GM15510 (cell line): Measurements from ENCODE around the gene KATNAL2.

Experiments used
- POLR2A ChIP-seq: IDR thresholded peaks from 3 replicates; pipeline ENCODE4 v1.6.1; 2011; ENCODE audit warnings: borderline replicate concordance; ENCODE audit not compliant: insufficient read length; ENCODE audit errors: extremely low read depth

The KATNAL2 gene

GRCh38 chr18:46915800-46916550 is 1.4 kb upstream of the KATNAL2 start:
- TF ChIP-seq POLR2A: no peak

DNA sequence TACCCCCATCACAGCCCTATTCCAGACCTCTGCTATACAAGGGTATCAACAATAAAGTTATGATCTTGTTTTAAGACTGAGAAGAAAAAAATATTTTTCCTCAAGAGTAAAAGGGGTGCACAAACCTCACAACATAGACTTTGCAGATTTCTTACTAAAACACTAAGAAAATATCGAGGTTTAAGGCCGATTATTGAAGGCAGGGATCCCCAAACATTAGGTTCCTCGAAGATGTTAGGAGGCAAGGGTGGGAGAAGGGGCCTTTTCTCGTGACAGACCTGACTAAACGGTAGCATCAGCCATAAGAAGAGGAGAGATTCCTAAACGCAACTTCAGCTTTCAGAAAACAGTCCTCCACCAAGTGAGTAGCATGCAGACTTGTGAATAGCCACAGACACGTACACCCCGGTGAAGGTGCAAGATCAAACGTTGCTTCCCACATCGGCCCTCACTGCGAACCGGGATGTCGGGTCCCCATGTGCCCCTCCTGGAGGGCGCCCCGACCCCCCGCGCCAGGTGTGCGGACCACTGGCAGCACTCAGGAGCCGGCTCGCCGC is 773 bp upstream of the KATNAL2 start:
- no peak for TF ChIP-seq POLR2A

DNA sequence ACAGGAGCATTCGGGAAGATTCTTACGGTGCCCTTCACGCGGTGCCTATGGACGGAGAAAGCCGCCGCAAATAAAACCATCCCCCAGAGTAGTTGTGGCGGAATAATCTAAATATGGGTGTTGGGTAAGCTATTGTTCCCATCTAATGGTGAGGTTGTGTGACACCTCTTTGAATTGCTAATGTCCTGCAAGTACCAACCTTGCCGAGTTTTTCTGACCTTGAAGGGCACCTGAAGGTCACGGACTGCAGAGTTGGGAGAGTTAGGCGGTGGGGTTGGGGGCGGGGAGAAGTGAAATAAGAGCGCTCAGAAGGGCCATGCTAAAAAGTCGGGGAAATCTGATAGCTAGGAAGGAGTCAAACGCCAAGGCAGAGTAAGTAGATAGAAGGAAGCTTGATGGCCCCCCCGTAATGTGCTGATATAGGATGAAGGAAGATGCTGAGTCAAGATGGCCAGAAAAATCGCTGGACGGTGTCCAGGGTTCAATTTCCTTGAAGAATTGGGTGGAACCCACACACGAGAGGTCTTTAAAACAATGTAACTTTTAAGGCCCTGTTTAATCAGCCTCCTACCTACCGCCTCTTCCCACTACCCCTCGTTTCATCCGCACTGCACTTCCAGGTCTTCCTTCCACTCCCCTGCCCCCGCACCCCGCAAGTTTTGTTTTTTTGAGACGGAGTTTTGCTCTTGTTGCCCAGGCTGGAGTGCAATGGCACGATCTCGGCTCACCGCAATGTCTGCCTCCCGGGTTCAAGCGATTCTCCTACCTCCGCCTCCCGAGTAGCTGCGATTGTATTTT is 600 bp downstream of the KATNAL2 start:
- no peak for TF ChIP-seq POLR2A

DNA sequence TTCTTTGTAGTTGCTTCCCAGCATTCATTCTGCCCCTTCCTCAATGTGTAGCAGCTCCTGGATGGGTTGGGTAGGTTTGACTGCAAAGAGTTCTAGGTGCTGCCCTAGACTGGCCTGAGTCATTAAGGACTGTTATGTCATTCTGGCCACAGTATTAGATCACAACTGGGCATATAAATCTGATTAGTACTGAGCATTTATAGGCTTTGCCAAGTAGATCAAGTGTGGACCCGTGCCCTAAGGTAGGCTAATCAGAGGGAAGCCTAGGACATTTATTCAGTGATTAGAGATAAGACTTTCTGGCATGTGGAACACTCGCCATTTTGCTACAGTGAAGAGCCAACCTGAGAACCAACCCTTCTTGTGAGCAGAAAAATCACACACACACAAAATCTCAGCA is 2.7 kb downstream of the KATNAL2 start:
- TF ChIP-seq POLR2A: no peak

DNA sequence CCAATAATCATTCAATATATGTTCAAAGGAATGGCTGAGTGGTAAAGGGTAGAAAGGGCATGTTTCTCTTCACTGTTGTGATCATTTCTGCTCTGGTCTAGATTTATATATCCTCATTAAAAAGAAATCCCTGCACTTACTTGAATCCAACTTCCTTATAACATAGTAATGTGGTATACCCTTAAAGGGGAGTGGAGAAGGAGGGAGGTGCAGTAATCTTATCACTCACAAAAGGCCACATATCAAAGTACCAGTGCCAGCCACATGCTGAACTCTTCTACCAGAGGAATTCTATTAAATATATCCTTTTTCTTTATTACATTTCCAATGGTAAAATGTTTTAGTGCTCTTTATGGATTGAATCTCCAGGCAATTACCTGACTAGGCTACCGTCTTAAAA is 3.3 kb downstream of the KATNAL2 start:
- no peak for TF ChIP-seq POLR2A

GRCh38 chr18:46939337-46939963 is 22.0 kb downstream of the KATNAL2 start:
- no peak for TF ChIP-seq POLR2A

DNA sequence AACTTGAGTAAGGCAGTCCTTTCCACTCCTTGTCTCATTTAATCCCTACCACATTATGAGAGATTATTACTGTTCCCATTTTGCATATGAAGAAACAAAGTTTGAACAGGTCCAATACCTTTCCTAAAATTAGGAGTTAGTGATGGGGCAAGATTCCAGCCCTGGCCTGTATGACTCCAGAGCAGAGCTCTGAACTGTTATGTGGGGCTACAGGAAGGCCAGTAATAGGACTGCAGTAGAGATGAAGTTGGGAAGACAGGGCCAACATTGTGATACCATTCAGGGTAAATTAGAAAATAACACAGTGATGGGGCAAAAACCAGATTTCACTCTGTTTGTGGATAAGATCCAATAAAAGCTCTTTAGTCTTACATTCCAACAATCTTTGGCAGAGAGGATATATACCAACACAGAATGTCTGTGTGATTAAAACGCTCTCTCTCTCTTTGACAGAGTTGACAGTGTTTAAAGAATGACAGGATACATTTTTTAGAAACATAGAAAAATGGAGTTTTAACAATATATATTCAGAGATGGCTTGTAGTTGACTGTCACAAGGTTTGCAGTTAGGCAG is 22.7 kb downstream of the KATNAL2 start:
- no peak for TF ChIP-seq POLR2A

DNA sequence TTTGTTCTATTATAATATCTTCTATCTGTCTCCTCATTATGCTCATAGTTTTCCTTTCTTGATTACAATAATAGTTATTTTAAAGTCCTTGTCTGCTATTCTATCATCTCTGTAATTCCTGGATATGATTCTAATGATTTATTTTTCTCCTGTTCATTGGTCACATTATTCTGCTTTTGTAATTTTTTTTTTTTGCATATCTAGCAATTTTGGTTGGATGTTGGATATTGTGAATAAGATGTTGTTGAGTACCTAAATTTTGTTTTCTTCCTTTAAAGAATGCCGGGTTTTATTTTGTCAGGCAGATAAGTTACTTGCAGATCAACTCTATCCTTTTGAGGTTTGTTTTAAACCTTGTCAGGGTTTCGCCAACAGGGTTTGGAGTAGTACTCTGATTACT is 25.2 kb downstream of the KATNAL2 start:
- TF ChIP-seq POLR2A: no peak

- TF ChIP-seq POLR2A: no peak
Observed at GRCh38 chr18:46946656-46947282, 29.4 kb downstream of the KATNAL2 start.

GRCh38 chr18:46950064-46950656 is 32.8 kb downstream of the KATNAL2 start:
- no peak for TF ChIP-seq POLR2A

DNA sequence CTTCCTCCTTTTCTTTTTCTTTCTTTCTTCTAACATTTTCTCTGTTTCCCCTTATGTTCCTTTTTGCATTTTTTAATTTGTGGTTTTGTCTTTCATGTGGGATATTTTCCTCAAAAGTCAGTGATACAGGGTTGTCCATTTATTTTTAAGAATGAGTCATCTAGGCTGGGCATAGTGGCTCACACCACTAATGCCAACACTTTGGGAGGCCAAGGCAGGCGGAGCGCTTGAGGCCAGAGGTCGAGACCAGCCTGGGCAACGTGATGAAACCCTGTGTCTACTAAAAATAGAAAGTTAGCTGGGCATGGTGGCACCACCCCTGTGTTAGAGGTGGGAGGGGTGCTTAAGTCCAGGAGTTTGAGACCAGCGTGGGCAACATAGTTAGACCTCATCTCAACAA is 35.8 kb downstream of the KATNAL2 start:
- no peak for TF ChIP-seq POLR2A

DNA sequence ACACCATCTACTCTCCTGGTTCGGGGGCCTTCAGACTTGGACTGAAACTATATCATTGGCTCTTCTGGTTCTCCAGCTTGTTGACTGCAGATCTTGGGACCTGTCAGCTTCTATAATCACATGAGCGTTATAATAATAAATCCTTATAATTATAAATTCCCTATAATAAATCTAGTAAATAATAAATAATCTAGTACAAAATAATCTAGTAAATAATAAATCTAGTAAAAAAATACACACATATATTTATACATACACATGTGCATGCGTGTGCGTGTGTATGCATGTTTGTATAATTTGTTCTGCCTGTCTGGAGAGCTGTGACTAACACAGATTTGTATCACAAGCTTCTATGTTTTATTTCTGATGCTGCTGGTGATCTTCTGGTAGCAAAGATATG is 40.8 kb downstream of the KATNAL2 start:
- TF ChIP-seq POLR2A: no peak

- TF ChIP-seq POLR2A: no peak
Observed at GRCh38 chr18:47032945-47033344, 115.5 kb downstream of the KATNAL2 start.

GRCh38 chr18:47035156-47035671 is 117.8 kb downstream of the KATNAL2 start, which contains the start of gene ELOA2:
Gene ELOA2, minus strand, starts transcription at chr18:47035621. Its CDS starts 357 bp downstream, at chr18:47035264.
- no peak for TF ChIP-seq POLR2A
